HepG2 (cell line): ENCODE data around the gene TMEM95. TPM values are rescaled to one million over a fixed set of nuclear protein-coding genes. Genes with fewer than 3 reads are reported as not detected.

Experiments
- HOXA3 ChIP-seq: sonication (generic); formaldehyde crosslinking; IDR thresholded peaks from 2 replicates; pipeline ENCODE4 v1.5.0; 2020; ENCODE audit warnings: missing genetic modification reagents
- MYPOP ChIP-seq: sonication (generic); formaldehyde crosslinking; IDR thresholded peaks from 2 replicates; pipeline ENCODE4 v1.8.1; 2023; ENCODE audit warnings: mild to moderate bottlenecking, moderate library complexity, missing genetic modification reagents
- PAWR ChIP-seq: sonication (generic); formaldehyde crosslinking; IDR thresholded peaks from 2 replicates; pipeline ENCODE4 v1.4.0; 2020; ENCODE audit warnings: missing genetic modification reagents, mild to moderate bottlenecking, borderline replicate concordance
- SMAD1 ChIP-seq: sonication (generic); formaldehyde crosslinking; IDR thresholded peaks from 2 replicates; pipeline ENCODE4 v1.4.0; 2020; ENCODE audit warnings: missing genetic modification reagents, low read depth, mild to moderate bottlenecking, borderline replicate concordance
- SRSF9 ChIP-seq: fragments of 200-400 bp; formaldehyde crosslinking; IDR thresholded peaks from 2 replicates; pipeline ENCODE4 v1.6.1; 2018; ENCODE audit warnings: borderline replicate concordance, mild to moderate bottlenecking, low read depth, low read length; ENCODE audit not compliant: insufficient read depth, poor library complexity, severe bottlenecking
- ZKSCAN5 ChIP-seq: sonication (generic); formaldehyde crosslinking; IDR thresholded peaks from 2 replicates; pipeline ENCODE4 v1.5.1; 2020; ENCODE audit warnings: mild to moderate bottlenecking, missing genetic modification reagents
- ZNF275 ChIP-seq: sonication (generic); formaldehyde crosslinking; IDR thresholded peaks from 2 replicates; pipeline ENCODE4 v1.8.0; 2022; ENCODE audit warnings: missing genetic modification reagents, mild to moderate bottlenecking, inconsistent platforms, borderline replicate concordance
- ZNF329 ChIP-seq: sonication (generic); formaldehyde crosslinking; IDR thresholded peaks from 2 replicates; pipeline ENCODE4 v1.9.0; 2021; ENCODE audit warnings: low read depth, mild to moderate bottlenecking, missing genetic modification reagents
- ZNF567 ChIP-seq: sonication (generic); formaldehyde crosslinking; IDR thresholded peaks from 2 replicates; pipeline ENCODE4 v1.8.1; 2023; ENCODE audit warnings: mild to moderate bottlenecking, missing genetic modification reagents, borderline replicate concordance
- polyA plus RNA-seq, 8 experiments: library from polyadenylated mRNA; depleted of rRNA in 3 of 8; stranded (reverse) in 7 of 8; unstranded in 1 of 8; fragments of >200 nt; fragmentation: Illumina TruSeq in 4 of 8; extraction: Trizol in 4 of 8; gene quantifications; 2 replicates each; pipeline versions ENCODE4 v1.2.1 to v1.2.3, GENCODE V29; 2011 to 2016; ENCODE audit warnings: low read depth in 4 of 8, missing spikeins in 1 of 8, mixed read lengths in 1 of 8; ENCODE audit not compliant: insufficient read depth in 1 of 8
- total RNA-seq, 5 experiments: library from RNA; depleted of rRNA; stranded (reverse); fragments of >200 nt; fragmentation: Illumina TruSeq; extraction: Trizol; gene quantifications; 2 replicates each; pipeline ENCODE4 v1.2.3, GENCODE V29; 2016; ENCODE audit warnings: low read depth in 1 of 5
- TF ChIP-seq, protein P1 (sequence below), 2 experiments: sonication (generic) in 1 of 2; formaldehyde crosslinking in 1 of 2; IDR thresholded peaks; 2 replicates each; pipeline versions ENCODE4 v1.6.1 to v1.9.0; 2014 to 2022; ENCODE audit warnings: antibody characterized with exemption in 1 of 2, borderline replicate concordance in 1 of 2, inconsistent platforms in 1 of 2, low read depth in 1 of 2, missing genetic modification reagents in 1 of 2
- TF ChIP-seq, protein P2 (sequence below): IDR thresholded peaks from 2 replicates; pipeline ENCODE4 v1.4.0; 2020; ENCODE audit warnings: mild to moderate bottlenecking, missing genetic modification reagents
- TF ChIP-seq, protein P3 (sequence below): sonication (generic); formaldehyde crosslinking; IDR thresholded peaks from 2 replicates; pipeline ENCODE4 v1.4.0; 2020; ENCODE audit warnings: missing genetic modification reagents

Gene TMEM95
- total and polyA plus RNA-seq, 2 of the 13 experiments (the other 11 are each of a cell fraction or from before 2014, with no cell fraction given) = not detected

DNA sequence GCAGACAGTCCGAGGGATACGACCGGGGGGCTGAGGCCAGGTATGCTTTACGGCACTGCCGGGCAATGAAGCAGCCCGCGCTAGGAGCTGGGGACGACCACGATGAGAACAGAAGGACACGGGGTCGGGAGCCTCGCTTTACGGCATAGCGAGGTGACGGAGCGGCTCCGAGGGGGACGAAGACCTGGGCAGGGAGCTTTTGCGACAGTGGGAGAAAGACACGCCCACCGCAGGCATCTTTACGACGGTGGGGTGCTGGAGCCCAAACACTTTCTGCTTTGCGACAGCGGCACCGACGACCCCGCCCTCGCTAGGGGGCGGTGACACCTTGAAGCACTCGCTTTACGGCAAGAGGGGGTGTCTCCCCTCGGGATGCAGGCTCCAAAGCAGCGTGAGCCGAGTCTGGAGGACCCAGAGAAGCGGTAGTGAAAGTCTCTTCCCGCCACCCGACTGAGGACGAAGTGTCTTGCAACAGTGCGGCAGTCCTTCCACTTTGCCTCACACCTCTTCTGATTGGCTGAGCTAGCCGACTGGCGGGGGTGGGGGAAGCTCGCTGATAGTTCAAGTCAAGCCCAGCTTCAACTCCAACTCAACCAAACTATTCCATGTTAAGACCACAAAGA is 25.5 kb upstream of the TMEM95 start (continued):
- TF ChIP-seq, protein P1, sequence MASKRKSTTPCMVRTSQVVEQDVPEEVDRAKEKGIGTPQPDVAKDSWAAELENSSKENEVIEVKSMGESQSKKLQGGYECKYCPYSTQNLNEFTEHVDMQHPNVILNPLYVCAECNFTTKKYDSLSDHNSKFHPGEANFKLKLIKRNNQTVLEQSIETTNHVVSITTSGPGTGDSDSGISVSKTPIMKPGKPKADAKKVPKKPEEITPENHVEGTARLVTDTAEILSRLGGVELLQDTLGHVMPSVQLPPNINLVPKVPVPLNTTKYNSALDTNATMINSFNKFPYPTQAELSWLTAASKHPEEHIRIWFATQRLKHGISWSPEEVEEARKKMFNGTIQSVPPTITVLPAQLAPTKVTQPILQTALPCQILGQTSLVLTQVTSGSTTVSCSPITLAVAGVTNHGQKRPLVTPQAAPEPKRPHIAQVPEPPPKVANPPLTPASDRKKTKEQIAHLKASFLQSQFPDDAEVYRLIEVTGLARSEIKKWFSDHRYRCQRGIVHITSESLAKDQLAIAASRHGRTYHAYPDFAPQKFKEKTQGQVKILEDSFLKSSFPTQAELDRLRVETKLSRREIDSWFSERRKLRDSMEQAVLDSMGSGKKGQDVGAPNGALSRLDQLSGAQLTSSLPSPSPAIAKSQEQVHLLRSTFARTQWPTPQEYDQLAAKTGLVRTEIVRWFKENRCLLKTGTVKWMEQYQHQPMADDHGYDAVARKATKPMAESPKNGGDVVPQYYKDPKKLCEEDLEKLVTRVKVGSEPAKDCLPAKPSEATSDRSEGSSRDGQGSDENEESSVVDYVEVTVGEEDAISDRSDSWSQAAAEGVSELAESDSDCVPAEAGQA (IDR thresholded peaks at IDR 0.05; ENCODE audit: low read depth) = peak; percentile 29; the same call in 1 of the 2 replicates
- TF ChIP-seq, protein P1 (CRISPR knock-in tag; IDR thresholded peaks at IDR 0.05; ENCODE audit: borderline replicate concordance) = no peak
- TF ChIP-seq PAWR (no peak), ZKSCAN5 (no peak), SRSF9 (no peak), SMAD1 (CRISPR knock-in tag) (peak; percentile 77; the same call in 1 of the 2 replicates), ZNF567 (CRISPR knock-in tag) (0 out of 2 replicates have a peak, but pooled peaks have one; percentile 43), ZNF329 (CRISPR knock-in tag) (no peak), MYPOP (CRISPR knock-in tag) (no peak), ZNF275 (0 out of 2 replicates have a peak, but pooled peaks have one; percentile 26), HOXA3 (peak; percentile 80)
- TF ChIP-seq, protein P2, sequence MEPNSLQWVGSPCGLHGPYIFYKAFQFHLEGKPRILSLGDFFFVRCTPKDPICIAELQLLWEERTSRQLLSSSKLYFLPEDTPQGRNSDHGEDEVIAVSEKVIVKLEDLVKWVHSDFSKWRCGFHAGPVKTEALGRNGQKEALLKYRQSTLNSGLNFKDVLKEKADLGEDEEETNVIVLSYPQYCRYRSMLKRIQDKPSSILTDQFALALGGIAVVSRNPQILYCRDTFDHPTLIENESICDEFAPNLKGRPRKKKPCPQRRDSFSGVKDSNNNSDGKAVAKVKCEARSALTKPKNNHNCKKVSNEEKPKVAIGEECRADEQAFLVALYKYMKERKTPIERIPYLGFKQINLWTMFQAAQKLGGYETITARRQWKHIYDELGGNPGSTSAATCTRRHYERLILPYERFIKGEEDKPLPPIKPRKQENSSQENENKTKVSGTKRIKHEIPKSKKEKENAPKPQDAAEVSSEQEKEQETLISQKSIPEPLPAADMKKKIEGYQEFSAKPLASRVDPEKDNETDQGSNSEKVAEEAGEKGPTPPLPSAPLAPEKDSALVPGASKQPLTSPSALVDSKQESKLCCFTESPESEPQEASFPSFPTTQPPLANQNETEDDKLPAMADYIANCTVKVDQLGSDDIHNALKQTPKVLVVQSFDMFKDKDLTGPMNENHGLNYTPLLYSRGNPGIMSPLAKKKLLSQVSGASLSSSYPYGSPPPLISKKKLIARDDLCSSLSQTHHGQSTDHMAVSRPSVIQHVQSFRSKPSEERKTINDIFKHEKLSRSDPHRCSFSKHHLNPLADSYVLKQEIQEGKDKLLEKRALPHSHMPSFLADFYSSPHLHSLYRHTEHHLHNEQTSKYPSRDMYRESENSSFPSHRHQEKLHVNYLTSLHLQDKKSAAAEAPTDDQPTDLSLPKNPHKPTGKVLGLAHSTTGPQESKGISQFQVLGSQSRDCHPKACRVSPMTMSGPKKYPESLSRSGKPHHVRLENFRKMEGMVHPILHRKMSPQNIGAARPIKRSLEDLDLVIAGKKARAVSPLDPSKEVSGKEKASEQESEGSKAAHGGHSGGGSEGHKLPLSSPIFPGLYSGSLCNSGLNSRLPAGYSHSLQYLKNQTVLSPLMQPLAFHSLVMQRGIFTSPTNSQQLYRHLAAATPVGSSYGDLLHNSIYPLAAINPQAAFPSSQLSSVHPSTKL (CRISPR knock-in tag) = no peak
- TF ChIP-seq, protein P3, sequence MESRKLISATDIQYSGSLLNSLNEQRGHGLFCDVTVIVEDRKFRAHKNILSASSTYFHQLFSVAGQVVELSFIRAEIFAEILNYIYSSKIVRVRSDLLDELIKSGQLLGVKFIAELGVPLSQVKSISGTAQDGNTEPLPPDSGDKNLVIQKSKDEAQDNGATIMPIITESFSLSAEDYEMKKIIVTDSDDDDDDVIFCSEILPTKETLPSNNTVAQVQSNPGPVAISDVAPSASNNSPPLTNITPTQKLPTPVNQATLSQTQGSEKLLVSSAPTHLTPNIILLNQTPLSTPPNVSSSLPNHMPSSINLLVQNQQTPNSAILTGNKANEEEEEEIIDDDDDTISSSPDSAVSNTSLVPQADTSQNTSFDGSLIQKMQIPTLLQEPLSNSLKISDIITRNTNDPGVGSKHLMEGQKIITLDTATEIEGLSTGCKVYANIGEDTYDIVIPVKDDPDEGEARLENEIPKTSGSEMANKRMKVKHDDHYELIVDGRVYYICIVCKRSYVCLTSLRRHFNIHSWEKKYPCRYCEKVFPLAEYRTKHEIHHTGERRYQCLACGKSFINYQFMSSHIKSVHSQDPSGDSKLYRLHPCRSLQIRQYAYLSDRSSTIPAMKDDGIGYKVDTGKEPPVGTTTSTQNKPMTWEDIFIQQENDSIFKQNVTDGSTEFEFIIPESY (CRISPR knock-in tag) = 0 out of 2 replicates have a peak, but pooled peaks have one; percentile 2
